Subcutaneous adipose tissue (tissue), 4 donors: ENCODE data around the gene DYDC2. TPM values are rescaled to one million over a fixed set of nuclear protein-coding genes. Genes with fewer than 3 reads are reported as not detected.

Experiments used
- total RNA-seq, 4 donors: library from RNA; depleted of rRNA; stranded (reverse); fragments of >200 nt; gene quantifications; one replicate each; pipeline ENCODE4 v1.1.0, GENCODE V29; 2016
- TF ChIP-seq, protein P1 (sequence below): fragments of 450-650 bp; IDR thresholded peaks from one replicate; pipeline ENCODE4 v1.5.1; 2016; ENCODE audit warnings: low read depth, mild to moderate bottlenecking, control low read depth, antibody characterized with exemption, moderate library complexity

Gene DYDC2, protein sequence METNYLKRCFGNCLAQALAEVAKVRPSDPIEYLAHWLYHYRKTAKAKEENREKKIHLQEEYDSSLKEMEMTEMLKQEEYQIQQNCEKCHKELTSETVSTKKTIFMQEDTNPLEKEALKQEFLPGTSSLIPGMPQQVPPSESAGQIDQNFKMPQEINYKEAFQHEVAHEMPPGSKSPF
- total RNA-seq = not detected

DNA sequence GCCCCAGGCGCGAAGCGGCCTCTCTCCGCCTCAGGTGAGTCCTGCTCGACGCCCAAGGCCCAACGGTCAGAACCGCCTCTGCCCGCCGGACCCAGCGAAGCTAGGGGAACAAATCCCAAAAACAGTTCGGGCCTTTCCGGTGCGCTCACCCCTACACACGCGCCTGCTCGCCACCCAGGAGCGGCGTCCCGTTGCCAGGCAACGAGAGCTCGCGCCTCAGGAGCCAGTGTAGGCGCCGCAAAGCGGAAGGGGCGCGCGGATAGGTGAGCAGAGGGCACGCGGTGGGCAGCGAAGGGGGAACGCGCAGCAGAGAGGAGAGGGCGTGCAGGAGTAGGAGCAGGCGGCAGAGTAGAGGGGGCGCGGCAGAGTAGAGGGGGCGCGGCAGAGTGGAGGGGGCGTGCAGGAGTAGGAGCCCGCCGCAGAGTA lies at the start of gene DYDC2, which contains the start of gene DYDC1:
DYDC2 (plus strand) TSS at position 219 of the 426 bp plus-strand sequence. CDS start 5,663 bp downstream, outside the sequence.
DYDC1 (minus strand) TSS at position 193 of the 426 bp plus-strand sequence. CDS start 4,154 bp downstream, outside the sequence.
- TF ChIP-seq, protein P1, sequence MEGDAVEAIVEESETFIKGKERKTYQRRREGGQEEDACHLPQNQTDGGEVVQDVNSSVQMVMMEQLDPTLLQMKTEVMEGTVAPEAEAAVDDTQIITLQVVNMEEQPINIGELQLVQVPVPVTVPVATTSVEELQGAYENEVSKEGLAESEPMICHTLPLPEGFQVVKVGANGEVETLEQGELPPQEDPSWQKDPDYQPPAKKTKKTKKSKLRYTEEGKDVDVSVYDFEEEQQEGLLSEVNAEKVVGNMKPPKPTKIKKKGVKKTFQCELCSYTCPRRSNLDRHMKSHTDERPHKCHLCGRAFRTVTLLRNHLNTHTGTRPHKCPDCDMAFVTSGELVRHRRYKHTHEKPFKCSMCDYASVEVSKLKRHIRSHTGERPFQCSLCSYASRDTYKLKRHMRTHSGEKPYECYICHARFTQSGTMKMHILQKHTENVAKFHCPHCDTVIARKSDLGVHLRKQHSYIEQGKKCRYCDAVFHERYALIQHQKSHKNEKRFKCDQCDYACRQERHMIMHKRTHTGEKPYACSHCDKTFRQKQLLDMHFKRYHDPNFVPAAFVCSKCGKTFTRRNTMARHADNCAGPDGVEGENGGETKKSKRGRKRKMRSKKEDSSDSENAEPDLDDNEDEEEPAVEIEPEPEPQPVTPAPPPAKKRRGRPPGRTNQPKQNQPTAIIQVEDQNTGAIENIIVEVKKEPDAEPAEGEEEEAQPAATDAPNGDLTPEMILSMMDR = no peak

DNA sequence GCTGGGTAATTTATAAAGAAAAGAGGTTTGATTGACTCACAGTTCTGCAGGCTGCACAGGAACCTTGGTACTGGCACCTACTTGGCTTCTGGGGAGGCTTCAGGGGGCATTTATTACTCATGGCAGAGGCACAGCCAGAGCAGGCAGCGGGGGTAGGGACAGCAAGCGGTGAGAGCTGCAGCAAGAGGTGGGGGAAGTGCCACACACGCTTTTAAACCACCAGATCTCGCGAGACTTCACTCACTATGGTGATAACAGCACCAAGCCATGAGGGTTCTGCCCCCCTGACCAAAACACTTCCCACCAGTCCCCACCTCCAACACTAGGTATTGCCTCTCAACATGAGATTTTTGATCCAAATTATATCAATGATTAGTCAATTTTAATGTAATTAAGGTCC lies 43.1 kb upstream of the DYDC2 start:
- TF ChIP-seq, protein P1 = no peak

DNA sequence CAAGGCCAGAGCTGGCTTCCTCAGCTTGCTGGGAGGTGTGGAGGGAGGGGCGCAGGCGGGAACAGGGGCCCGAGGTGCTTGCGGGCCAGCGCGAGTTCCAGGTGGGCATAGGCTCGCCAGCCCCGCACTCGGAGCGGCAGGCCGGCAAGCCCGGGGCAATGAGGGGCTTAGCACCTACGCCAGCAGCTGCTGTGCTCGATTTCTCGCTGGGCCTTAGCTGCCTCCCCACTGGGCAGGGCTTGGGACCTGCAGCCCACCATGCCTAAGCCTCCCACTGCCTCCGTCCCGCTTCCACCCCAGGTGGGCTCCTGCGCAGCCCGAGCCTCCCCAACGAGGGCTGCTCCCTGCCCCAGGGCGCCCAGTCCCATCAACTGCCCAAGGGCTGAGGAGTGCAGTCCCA lies 41.2 kb upstream of the DYDC2 start:
- TF ChIP-seq, protein P1 = no peak

DNA sequence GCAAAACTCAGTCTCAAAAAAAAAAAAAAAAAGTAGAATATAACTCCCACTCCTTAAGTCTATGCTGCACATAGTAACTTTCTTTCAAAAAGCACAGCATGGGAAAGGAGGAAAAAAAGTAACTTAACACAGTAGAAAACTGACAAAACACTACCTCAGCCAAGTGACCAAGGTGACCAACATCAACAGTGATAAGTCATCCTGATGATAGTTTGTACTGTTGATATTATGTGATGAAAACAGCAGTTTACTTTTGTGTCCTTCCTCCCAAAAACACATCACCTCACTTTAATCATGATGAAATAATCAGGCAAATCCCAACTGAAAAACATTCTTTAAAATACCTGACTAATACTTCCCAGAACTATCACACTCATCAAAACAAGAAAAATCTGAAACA lies 37.8 kb upstream of the DYDC2 start:
- TF ChIP-seq, protein P1 = no peak

DNA sequence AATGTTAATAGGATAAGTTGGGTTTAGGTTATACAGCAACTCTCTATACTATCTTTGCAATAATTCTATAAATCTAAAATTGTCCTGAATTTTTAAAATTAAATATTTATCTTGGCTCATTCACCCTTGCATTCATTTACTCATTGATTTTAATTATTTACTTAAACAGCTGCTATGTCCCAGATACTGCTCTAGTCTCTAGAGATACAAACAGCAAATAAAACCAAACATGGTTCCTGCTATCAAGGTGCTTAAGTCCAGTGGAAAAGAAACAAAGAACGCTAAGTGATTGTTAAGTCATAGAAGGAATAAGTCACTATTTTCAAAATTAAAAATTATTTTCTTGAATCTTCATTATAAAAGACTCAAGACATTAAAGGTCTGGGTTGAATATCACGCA lies 37.3 kb upstream of the DYDC2 start:
- TF ChIP-seq, protein P1 = no peak

DNA sequence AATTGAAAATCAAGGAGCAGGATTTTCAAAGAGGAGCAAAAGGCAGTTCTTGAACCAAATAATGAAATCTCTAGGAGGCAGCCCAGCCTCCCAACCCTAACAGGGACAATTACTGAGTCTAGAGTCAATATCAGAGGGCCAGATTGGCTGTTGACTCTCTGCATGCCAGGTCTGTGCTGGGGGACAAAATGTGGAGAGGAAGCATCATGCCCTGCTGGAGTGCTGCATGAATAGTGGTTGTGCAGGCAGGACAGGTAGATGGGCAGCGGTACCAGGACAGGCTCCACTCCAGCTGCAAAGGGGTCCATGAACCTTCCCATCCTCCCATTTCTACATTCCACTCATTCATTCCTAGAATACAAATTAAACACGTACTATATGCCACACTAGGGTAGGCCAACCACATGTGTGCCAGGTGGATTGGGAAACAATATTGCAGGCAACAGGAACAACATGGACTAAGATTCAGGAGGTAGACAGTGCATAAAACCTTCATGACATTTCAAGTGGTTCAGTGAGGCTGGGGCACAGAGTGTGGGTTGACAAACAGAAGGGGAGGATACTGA lies 36.8 kb upstream of the DYDC2 start:
- TF ChIP-seq, protein P1 = no peak

DNA sequence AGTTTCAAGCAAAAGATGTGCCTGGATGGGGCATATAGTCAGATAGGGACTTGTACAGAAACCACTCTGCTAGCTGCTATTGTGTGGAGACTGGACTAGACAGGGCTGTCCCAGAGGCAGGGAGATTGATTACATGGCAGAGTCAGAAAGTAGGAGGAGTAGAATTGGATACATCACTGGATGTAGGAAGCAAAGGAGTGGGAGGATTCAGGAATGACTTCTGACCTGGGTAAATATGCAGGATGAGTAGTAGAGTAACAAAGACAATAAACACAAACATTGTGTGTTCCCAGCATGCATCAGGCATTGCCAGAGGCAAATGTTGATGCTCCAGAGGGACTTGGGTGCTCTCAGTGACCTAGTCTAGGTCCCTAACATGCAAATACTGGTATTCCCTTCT lies 36.2 kb upstream of the DYDC2 start:
- TF ChIP-seq, protein P1 = no peak
